HCT116 (cell line): Measurements from ENCODE around the gene CSNK2A1. TPM values are rescaled to one million over a fixed set of nuclear protein-coding genes. Genes with fewer than 3 reads are reported as not detected.

Experiments
- ATAC-seq: fragments of 200-7000 bp; cut with Tn5 transposase; 2 replicates; pipeline ENCODE4 v1.9.1; 2020; ENCODE audit warnings: mild to moderate bottlenecking, moderate library complexity
- BruUV-seq: library from RNA; stranded (reverse); fragments of 400-500 nt; replicated peaks from 2 replicates; lab custom pipeline; 2021; lab: Mats Ljungman, UMichigan
- CTCF ChIA-PET: fragments of 300-600 bp; sonication (Branson Sonifier 250); formaldehyde crosslinking; loops from one replicate; lab custom pipeline; 2021; ENCODE audit warnings: antibody characterized with exemption; lab: Charles Lee
- POLR2A ChIA-PET: fragments of 300-600, 350-600 bp; sonication (Branson Sonifier 250); formaldehyde crosslinking; loops from one replicate; lab custom pipeline; 2021; ENCODE audit warnings: antibody characterized with exemption; lab: Charles Lee
- RAD21 ChIA-PET, 2 experiments: fragments of 300-600 bp; sonication (Branson Sonifier 250); formaldehyde crosslinking; loops; one replicate each; lab custom pipeline; 2023; ENCODE audit warnings: low total read pairs in 2 of 2; ENCODE audit not compliant: uncharacterized antibody in 2 of 2, unreplicated experiment in 2 of 2, low non-redundant PET in 1 of 2; lab: Charles Lee
- DNase-seq: peaks from one replicate; pipeline ENCODE4 v3.0.0-alpha.2; 2010; ENCODE audit warnings: low read depth, low spot score
- H2AFZ ChIP-seq: fragments of 200-600 bp; shearing (Covaris generic), sonication (generic); 2 replicates; pipeline ENCODE4 v1.6.1; 2017; ENCODE audit warnings: low read depth, mixed run types, mixed read lengths, antibody characterized with exemption, low read length; ENCODE audit not compliant: poor library complexity, severe bottlenecking
- H3K27ac ChIP-seq: 2 replicates; pipeline ENCODE4 v1.5.1; 2012; ENCODE audit warnings: low read depth, low read length
- H3K27me3 ChIP-seq: fragments of 200-600 bp; sonication (generic); 2 replicates; pipeline ENCODE4 v1.6.1; 2016; ENCODE audit warnings: mixed run types, low read length, mixed read lengths; ENCODE audit not compliant: insufficient read depth
- H3K36me3 ChIP-seq, 2 experiments: fragments of 200-500 bp in 1 of 2; fragments of 200-600 bp in 1 of 2; sonication (Bioruptor generic) in 1 of 2; sonication (generic) in 1 of 2; 2 replicates each; pipeline versions ENCODE4 v1.5.1 to v1.6.1; 2014 to 2016; ENCODE audit warnings: low read length in 2 of 2, inconsistent platforms in 1 of 2, mixed read lengths in 1 of 2, mixed run types in 1 of 2; ENCODE audit not compliant: insufficient read depth in 2 of 2, control insufficient read depth in 1 of 2
- H3K4me1 ChIP-seq, 2 experiments: fragments of 200-600 bp in 1 of 2; sonication (generic) in 1 of 2; 2 replicates each; pipeline versions ENCODE4 v1.5.1 to v1.6.1; 2012 to 2017; ENCODE audit warnings: low read length in 2 of 2, inconsistent platforms in 1 of 2, mild to moderate bottlenecking in 1 of 2, mixed read lengths in 1 of 2, mixed run types in 1 of 2, moderate library complexity in 1 of 2; ENCODE audit not compliant: insufficient read depth in 2 of 2, control insufficient read depth in 1 of 2
- H3K4me2 ChIP-seq: fragments of 200-600 bp; sonication (generic); 2 replicates; pipeline ENCODE4 v1.6.1; 2017; ENCODE audit warnings: mixed run types, low read length, mixed read lengths
- H3K4me3 ChIP-seq, 2 experiments: fragments of 200-600 bp in 1 of 2; sonication (generic) in 1 of 2; replicated peaks in 1 of 2; 2 replicates each; pipeline ENCODE4 v1.5.1; 2011 to 2016; ENCODE audit warnings: low read length in 2 of 2, control low read depth in 1 of 2, low read depth in 1 of 2, mild to moderate bottlenecking in 1 of 2, mixed read lengths in 1 of 2, mixed run types in 1 of 2
- H3K79me2 ChIP-seq: fragments of 200-600 bp; sonication (generic); 2 replicates; pipeline ENCODE4 v1.6.1; 2017; ENCODE audit warnings: mild to moderate bottlenecking, mixed run types, low read length, moderate library complexity, mixed read lengths; ENCODE audit not compliant: insufficient read depth
- H3K9ac ChIP-seq: fragments of 200-600 bp; sonication (generic); 2 replicates; pipeline ENCODE4 v1.6.1; 2016; ENCODE audit warnings: low read length, mixed read lengths
- H3K9me2 ChIP-seq: fragments of 200-600 bp; sonication (generic), shearing (Covaris generic); 2 replicates; pipeline ENCODE4 v1.6.1; 2017; ENCODE audit warnings: mixed run types, mild to moderate bottlenecking, moderate library complexity; ENCODE audit not compliant: insufficient read depth
- H3K9me3 ChIP-seq, 2 experiments: fragments of 200-500 bp in 1 of 2; fragments of 200-600 bp in 1 of 2; sonication (Bioruptor generic) in 1 of 2; sonication (generic) in 1 of 2; 2 replicates each; pipeline ENCODE4 v1.6.1; 2014 to 2017; ENCODE audit warnings: low read length in 2 of 2, mixed read lengths in 2 of 2, inconsistent platforms in 1 of 2, low read depth in 1 of 2, mild to moderate bottlenecking in 1 of 2, mixed run types in 1 of 2, moderate library complexity in 1 of 2; ENCODE audit not compliant: control insufficient read depth in 1 of 2, insufficient read depth in 1 of 2
- H4K20me1 ChIP-seq: fragments of 200-600 bp; sonication (generic), shearing (Covaris generic); 2 replicates; pipeline ENCODE4 v1.6.1; 2017; ENCODE audit warnings: mixed run types, mild to moderate bottlenecking, moderate library complexity; ENCODE audit not compliant: insufficient read depth
- ELF1 ChIP-seq: IDR thresholded peaks from 2 replicates; pipeline ENCODE4 v1.6.1; 2012; ENCODE audit warnings: low read depth, borderline replicate concordance
- JUND ChIP-seq: IDR thresholded peaks from 2 replicates; pipeline ENCODE4 v1.6.1; 2012
- POLR2A ChIP-seq: IDR thresholded peaks from 2 replicates; pipeline ENCODE4 v1.7.0; 2011; ENCODE audit warnings: borderline replicate concordance; ENCODE audit not compliant: insufficient read depth, insufficient read length; ENCODE audit errors: extremely low read depth
- RAD21 ChIP-seq: IDR thresholded peaks from 2 replicates; pipeline ENCODE4 v1.6.1; 2012; ENCODE audit warnings: low read depth, mild to moderate bottlenecking
- REST ChIP-seq: IDR thresholded peaks from 2 replicates; pipeline ENCODE4 v1.6.1; 2012; ENCODE audit warnings: low read depth
- SRF ChIP-seq: IDR thresholded peaks from 2 replicates; pipeline ENCODE4 v1.6.1; 2012; ENCODE audit warnings: low read depth
- YY1 ChIP-seq: IDR thresholded peaks from 2 replicates; pipeline ENCODE4 v1.6.1; 2011; ENCODE audit warnings: low read length, low read depth, moderate library complexity, mild to moderate bottlenecking; ENCODE audit not compliant: insufficient replicate concordance; ENCODE audit errors: extremely low read depth
- ZNF274 ChIP-seq: fragments of 200-500 bp; sonication (Bioruptor generic); IDR thresholded peaks from 2 replicates; pipeline ENCODE4 v1.6.1; 2014; ENCODE audit warnings: mild to moderate bottlenecking, low read depth, low read length, inconsistent platforms
- intact Hi-C: fragments of 100-400 bp; cut with micrococcal nuclease; formaldehyde crosslinking; loops from 2 replicates; pipeline ENCODE4 v1.10.0; 2022
- total RNA-seq: library from RNA; stranded (reverse); gene quantifications from one replicate; pipeline ENCODE4 v1.2.1, GENCODE V29; 2021; ENCODE audit not compliant: unreplicated experiment

Gene CSNK2A1
- total RNA-seq, 1 experiment from 2014 or later: 284 TPM

- no peak overlapping the region for H3K4me3 ChIP-seq
- H3K4me1 ChIP-seq: peaks cover 0 to 5% of the 10 kb centered on the region in 2 experiments; a peak in 1 of 4 replicates
- TF ChIP-seq JUND: no peak
- no peak for TF ChIP-seq REST
- no peak for TF ChIP-seq ZNF274
- TF ChIP-seq ELF1: no peak
- no peak for TF ChIP-seq POLR2A
- TF ChIP-seq YY1: no peak
- TF ChIP-seq RAD21: no peak
- no peak for TF ChIP-seq SRF
- no peaks in the 10 kb centered on the region for H3K9me3 ChIP-seq
- peaks cover 2 to 16% of the 10 kb centered on the region in 2 experiments for H3K36me3 ChIP-seq
- no peak overlapping the region for H3K4me2 ChIP-seq
- no peaks in the 10 kb centered on the region for H4K20me1 ChIP-seq
- RAD21 ChIA-PET: no interaction called here
- BruUV-seq: no TSS peak
- H3K9me2 ChIP-seq: no peaks in the 10 kb centered on the region
- H2AFZ ChIP-seq: no peak overlapping the region
- POLR2A ChIA-PET: interaction anchor here (0.6 to 2.3 kb wide), 2 partner anchors 23 to 200 kb away, joined by 3 to 7 read pairs; partner anchors contain the start of gene RBCK1
- H3K27ac ChIP-seq: no peak overlapping the region
- intact Hi-C loops: loop anchor here (2.0 kb wide), 1 partner anchor 68 kb away; no protein-coding TSS in a partner anchor
- no peaks in the 10 kb centered on the region for H3K79me2 ChIP-seq
- CTCF ChIA-PET: interaction anchor here (2.5 to 2.9 kb wide), 3 partner anchors 67 to 309 kb away, joined by 21 to 29 read pairs (median 24); no protein-coding TSS in a partner anchor
- ATAC-seq (no peak), DNase-seq (no peak)
- no peaks in the 10 kb centered on the region for H3K27me3 ChIP-seq
- H3K9ac ChIP-seq: no peak overlapping the region
These were observed 113.2 kb downstream of the CSNK2A1 start for GRCh38 chr20:430091-430999.
